Stimulated activated CD8-positive, alpha-beta memory T cell treated with anti-CD3 and anti-CD28 coated beads, Interleukin-4, amount 100 ng/mL, for 1 hour (primary cell): ENCODE measurements around the gene PBRM1.
"Not testable (repeated sequence)": the region's sequence is repeated elsewhere in the genome, so short reads cannot be mapped to it uniquely, and the experiment has no call there.

Experiments
- DNase-seq, 2 donors: peaks; one replicate each; pipeline ENCODE4 v3.0.0-alpha.2; 2020; ENCODE audit warnings: low read depth in 2 of 2, low spot score in 1 of 2

Gene PBRM1

GRCh38 chr3:52536369-52537164 lies 149.1 kb downstream of the PBRM1 start, which contains the start of gene UQCC5:
UQCC5 (plus strand) TSS chr3:52536605; CDS start chr3:52536756, 151 bp downstream.
- peak; percentile 81 to 92 for DNase-seq

GRCh38 chr3:52536112-52536368 lies 149.7 kb downstream of the PBRM1 start:
- no peak for DNase-seq

- no peak for DNase-seq
Measured at GRCh38 chr3:52535411-52536111, 150.2 kb downstream of the PBRM1 start.

GRCh38 chr3:52534281-52535183 lies 151.2 kb downstream of the PBRM1 start:
- no peak for DNase-seq

- DNase-seq, result peak; percentile 20 to 24
Measured at GRCh38 chr3:52533623-52534280, 152.0 kb downstream of the PBRM1 start, which contains the start of gene NT5DC2. NT5DC2 (minus strand) TSS chr3:52533857; CDS start chr3:52533737, 120 bp downstream.

- no peak for DNase-seq
Measured at GRCh38 chr3:52532838-52533622, 152.7 kb downstream of the PBRM1 start.

GRCh38 chr3:52532517-52532837 lies 153.2 kb downstream of the PBRM1 start:
- no peak for DNase-seq

GRCh38 chr3:52531860-52532516 lies 153.7 kb downstream of the PBRM1 start:
- no peak for DNase-seq

GRCh38 chr3:52530918-52531826 lies 154.5 kb downstream of the PBRM1 start:
- DNase-seq, result no peak

- no peak for DNase-seq
Measured at GRCh38 chr3:52529376-52530333, 156.1 kb downstream of the PBRM1 start.

GRCh38 chr3:52528586-52529375 lies 156.9 kb downstream of the PBRM1 start:
- DNase-seq, result no peak

- no peak for DNase-seq
Measured at GRCh38 chr3:52527732-52528585, 157.8 kb downstream of the PBRM1 start.

GRCh38 chr3:52527039-52527731 lies 158.5 kb downstream of the PBRM1 start:
- no peak for DNase-seq

- not testable (repeated sequence) for DNase-seq
Measured at GRCh38 chr3:52526671-52527038, 159.1 kb downstream of the PBRM1 start.
